Hepatocyte (in vitro differentiated cells): ENCODE results near the gene FOS.

Source experiments
- CTCF ChIP-seq: fragments of 200-600 bp; sonication (generic); IDR thresholded peaks from 2 replicates; pipeline ENCODE4 v1.5.1; 2016; ENCODE audit warnings: antibody characterized with exemption, mild to moderate bottlenecking; ENCODE audit not compliant: poor library complexity
- EZH2 ChIP-seq: fragments of 200-600 bp; sonication (generic); IDR thresholded peaks from 2 replicates; pipeline ENCODE4 v1.6.1; 2016; ENCODE audit warnings: antibody characterized with exemption, mild to moderate bottlenecking, borderline replicate concordance
- EZH2phosphoT487 ChIP-seq: fragments of 200-600 bp; sonication (generic); IDR thresholded peaks from one replicate; pipeline ENCODE4 v1.6.1; 2018; ENCODE audit warnings: antibody characterized with exemption, mild to moderate bottlenecking, low read depth, moderate library complexity; ENCODE audit not compliant: unreplicated experiment, severe bottlenecking

- TF ChIP-seq CTCF (no peak), EZH2phosphoT487 (no peak), EZH2 (no peak)
Observed at GRCh38 chr14:75247939-75248338, 30.7 kb upstream of the FOS start.
